Prostate gland (tissue), 2 donors: ENCODE results near the gene NUDT4B.
"Not testable (repeated sequence)": the region's sequence is repeated elsewhere in the genome, so short reads cannot be mapped to it uniquely, and the experiment has no call there.

Source experiments
- POLR2A ChIP-seq: fragments of 450-650 bp; IDR thresholded peaks from one replicate; pipeline ENCODE4 v1.6.1; 2016; ENCODE audit warnings: antibody characterized with exemption, mild to moderate bottlenecking
- TF ChIP-seq, protein P1 (sequence below), 4 experiments: fragments of 200-600 bp in 2 of 4; fragments of 450-650 bp in 2 of 4; sonication (generic) in 2 of 4; IDR thresholded peaks; 1 replicate in 3 of 4; 2 replicates in 1 of 4; pipeline ENCODE4 v1.5.1; 2016 to 2019; ENCODE audit warnings: antibody characterized with exemption in 4 of 4, mild to moderate bottlenecking in 2 of 4, moderate library complexity in 2 of 4

GRCh38 chr1:148702242-148702641 is 46.3 kb upstream of the NUDT4B start:
- TF ChIP-seq POLR2A = not testable (repeated sequence)
- TF ChIP-seq, protein P1, sequence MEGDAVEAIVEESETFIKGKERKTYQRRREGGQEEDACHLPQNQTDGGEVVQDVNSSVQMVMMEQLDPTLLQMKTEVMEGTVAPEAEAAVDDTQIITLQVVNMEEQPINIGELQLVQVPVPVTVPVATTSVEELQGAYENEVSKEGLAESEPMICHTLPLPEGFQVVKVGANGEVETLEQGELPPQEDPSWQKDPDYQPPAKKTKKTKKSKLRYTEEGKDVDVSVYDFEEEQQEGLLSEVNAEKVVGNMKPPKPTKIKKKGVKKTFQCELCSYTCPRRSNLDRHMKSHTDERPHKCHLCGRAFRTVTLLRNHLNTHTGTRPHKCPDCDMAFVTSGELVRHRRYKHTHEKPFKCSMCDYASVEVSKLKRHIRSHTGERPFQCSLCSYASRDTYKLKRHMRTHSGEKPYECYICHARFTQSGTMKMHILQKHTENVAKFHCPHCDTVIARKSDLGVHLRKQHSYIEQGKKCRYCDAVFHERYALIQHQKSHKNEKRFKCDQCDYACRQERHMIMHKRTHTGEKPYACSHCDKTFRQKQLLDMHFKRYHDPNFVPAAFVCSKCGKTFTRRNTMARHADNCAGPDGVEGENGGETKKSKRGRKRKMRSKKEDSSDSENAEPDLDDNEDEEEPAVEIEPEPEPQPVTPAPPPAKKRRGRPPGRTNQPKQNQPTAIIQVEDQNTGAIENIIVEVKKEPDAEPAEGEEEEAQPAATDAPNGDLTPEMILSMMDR (IDR thresholded peaks at IDR 0.05) = not testable (repeated sequence)
